Nephron (organoid): ENCODE data around the gene STAM.

ENCODE experiments used
- H3K27ac Mint-ChIP-seq, 3 experiments: 2 replicates each; pipeline ENCODE4 v1.8.0; 2020; ENCODE audit warnings: mixed read lengths in 3 of 3, mild to moderate bottlenecking in 2 of 3, moderate library complexity in 1 of 3
- H3K27me3 Mint-ChIP-seq: 2 replicates; pipeline ENCODE4 v1.8.0; 2021; ENCODE audit warnings: low read depth, mild to moderate bottlenecking, moderate library complexity, mixed read lengths
- H3K36me3 Mint-ChIP-seq: 2 replicates; pipeline ENCODE4 v1.8.0; 2020; ENCODE audit warnings: low read depth, mixed read lengths
- H3K4me1 Mint-ChIP-seq: 2 replicates; pipeline ENCODE4 v1.8.0; 2020; ENCODE audit warnings: mixed read lengths
- H3K4me3 Mint-ChIP-seq, 3 experiments: 2 replicates each; pipeline ENCODE4 v1.8.0; 2020; ENCODE audit warnings: mild to moderate bottlenecking in 3 of 3, mixed read lengths in 3 of 3, moderate library complexity in 2 of 3
- H3K9me3 Mint-ChIP-seq: 2 replicates; pipeline ENCODE4 v1.8.0; 2020; ENCODE audit warnings: mixed read lengths
- TF ChIP-seq, protein P1 (sequence below), 3 experiments: fragments of 200-600 bp; sonication (generic); IDR thresholded peaks; one replicate each; pipeline ENCODE4 v1.5.0; 2021; ENCODE audit warnings: antibody characterized with exemption in 3 of 3; ENCODE audit not compliant: unreplicated experiment in 3 of 3

Gene STAM

DNA sequence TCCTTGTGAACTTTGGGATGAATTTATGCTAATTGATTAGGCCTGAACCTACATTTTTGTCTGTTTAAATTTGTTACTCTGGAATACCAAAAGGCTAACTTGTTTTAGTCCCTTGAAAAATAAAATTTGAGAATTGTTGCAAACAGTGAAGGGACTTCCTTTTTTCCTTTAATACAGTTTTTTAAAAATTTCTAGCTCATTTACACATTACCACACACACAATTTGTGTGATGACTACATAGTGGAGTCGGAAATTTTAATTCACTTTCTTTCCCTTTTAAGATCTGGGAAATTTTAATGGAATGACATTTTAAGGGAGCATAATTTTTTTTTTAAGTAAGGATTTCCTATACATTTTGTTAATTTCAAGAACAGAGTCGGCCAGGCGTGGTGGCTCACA lies 99.5 kb downstream of the STAM start:
- H3K27ac Mint-ChIP-seq, result no peak overlapping the region
- no peaks in the 10 kb centered on the region for H3K9me3 Mint-ChIP-seq
- TF ChIP-seq, protein P1, sequence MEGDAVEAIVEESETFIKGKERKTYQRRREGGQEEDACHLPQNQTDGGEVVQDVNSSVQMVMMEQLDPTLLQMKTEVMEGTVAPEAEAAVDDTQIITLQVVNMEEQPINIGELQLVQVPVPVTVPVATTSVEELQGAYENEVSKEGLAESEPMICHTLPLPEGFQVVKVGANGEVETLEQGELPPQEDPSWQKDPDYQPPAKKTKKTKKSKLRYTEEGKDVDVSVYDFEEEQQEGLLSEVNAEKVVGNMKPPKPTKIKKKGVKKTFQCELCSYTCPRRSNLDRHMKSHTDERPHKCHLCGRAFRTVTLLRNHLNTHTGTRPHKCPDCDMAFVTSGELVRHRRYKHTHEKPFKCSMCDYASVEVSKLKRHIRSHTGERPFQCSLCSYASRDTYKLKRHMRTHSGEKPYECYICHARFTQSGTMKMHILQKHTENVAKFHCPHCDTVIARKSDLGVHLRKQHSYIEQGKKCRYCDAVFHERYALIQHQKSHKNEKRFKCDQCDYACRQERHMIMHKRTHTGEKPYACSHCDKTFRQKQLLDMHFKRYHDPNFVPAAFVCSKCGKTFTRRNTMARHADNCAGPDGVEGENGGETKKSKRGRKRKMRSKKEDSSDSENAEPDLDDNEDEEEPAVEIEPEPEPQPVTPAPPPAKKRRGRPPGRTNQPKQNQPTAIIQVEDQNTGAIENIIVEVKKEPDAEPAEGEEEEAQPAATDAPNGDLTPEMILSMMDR (IDR thresholded peaks at IDR 0.05; ENCODE audit: unreplicated experiment in 3 of 3), result no peak
- H3K4me1 Mint-ChIP-seq, result peaks cover 6% of the 10 kb centered on the region
- H3K27me3 Mint-ChIP-seq, result no peaks in the 10 kb centered on the region
- H3K36me3 Mint-ChIP-seq, result no peaks in the 10 kb centered on the region
- no peak overlapping the region for H3K4me3 Mint-ChIP-seq

DNA sequence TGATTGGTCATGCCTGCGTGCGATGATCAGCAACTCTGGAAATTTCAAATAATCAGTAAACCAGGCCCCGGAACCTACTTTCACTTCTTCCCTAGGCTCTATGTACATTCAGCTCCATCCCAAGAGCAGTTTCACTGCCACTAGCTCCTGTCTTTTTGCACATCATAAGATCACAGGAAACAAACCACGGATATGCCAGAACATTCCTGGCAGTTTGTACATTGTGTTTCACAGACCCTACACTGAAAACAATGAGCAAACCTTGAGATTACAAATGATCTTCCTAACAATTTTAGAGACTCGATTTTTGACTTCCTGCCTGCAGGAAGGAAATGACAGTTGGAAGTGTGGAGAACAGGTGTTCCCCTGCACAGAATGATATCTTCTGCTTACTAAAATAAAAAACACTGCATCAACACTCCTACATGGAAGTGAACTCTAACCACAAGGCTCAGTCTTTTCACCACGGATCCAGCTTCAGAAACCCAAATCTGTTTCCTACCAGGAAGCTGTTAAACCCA lies 100.5 kb downstream of the STAM start:
- Mint-ChIP-seq H3K9me3 (no peaks in the 10 kb centered on the region), H3K27me3 (no peaks in the 10 kb centered on the region), H3K4me1 (peaks cover 6% of the 10 kb centered on the region), H3K4me3 (no peak overlapping the region), H3K36me3 (no peaks in the 10 kb centered on the region), H3K27ac (no peak overlapping the region)
- TF ChIP-seq, protein P1 (IDR thresholded peaks at IDR 0.05; ENCODE audit: unreplicated experiment in 3 of 3), result no peak

DNA sequence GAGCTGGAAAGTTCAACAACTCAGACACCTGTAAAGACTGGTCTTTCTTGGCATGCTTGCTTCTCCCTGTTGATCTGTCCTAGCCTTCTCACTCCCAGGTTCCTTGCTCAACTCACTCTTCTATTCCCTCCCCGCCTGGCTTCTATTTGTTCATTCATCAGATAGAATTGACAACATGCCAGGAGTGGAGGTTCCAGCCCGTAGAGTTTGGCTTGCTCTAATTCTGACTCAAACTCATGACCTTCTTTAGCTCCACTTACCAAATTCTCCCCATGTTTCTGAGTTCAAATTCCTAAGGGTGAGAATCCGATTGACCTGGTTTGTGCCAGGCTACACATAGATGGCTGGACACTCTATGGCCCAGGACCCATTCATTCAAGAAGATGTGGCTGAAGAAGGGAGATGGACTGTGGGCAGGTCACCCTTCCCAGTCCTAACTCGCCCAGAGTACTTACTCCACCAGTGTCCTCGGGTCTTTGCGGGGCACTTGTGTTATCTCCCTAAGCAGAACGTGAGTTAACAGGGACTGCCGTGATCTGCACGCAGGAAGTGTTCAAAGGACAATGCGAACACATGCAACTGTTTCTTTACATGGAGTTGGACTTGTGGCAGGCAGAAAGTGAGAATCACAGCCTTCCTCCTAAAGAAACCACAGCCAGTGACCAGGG lies 104.1 kb downstream of the STAM start:
- no peaks in the 10 kb centered on the region for H3K27me3 Mint-ChIP-seq
- no peak overlapping the region for H3K27ac Mint-ChIP-seq
- peaks cover 6% of the 10 kb centered on the region for H3K4me1 Mint-ChIP-seq
- H3K36me3 Mint-ChIP-seq, result no peaks in the 10 kb centered on the region
- TF ChIP-seq, protein P1 (IDR thresholded peaks at IDR 0.05; ENCODE audit: unreplicated experiment in 3 of 3), result no peak
- H3K9me3 Mint-ChIP-seq, result no peaks in the 10 kb centered on the region
- no peak overlapping the region for H3K4me3 Mint-ChIP-seq

DNA sequence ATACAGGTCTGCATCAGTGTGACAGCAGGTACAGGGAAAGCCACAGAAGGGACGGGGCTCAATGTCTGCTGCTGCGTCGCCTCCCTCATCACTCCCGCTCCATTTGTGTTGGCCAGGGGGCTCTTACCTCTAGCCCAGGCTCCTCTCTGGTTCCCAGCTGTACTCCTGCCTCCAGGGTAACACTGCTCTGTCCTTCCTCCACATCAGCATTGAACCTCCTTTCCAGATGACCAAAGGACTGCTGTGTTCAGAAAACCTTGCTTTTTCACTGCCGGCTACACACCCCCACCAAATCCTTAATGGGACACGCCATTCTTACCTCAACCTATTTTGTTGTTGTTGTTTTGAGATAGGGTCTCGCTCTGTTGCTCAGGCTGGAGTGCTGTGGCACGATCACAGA lies 105.9 kb downstream of the STAM start:
- H3K4me1 Mint-ChIP-seq, result no peaks in the 10 kb centered on the region
- H3K27ac Mint-ChIP-seq, result no peak overlapping the region

DNA sequence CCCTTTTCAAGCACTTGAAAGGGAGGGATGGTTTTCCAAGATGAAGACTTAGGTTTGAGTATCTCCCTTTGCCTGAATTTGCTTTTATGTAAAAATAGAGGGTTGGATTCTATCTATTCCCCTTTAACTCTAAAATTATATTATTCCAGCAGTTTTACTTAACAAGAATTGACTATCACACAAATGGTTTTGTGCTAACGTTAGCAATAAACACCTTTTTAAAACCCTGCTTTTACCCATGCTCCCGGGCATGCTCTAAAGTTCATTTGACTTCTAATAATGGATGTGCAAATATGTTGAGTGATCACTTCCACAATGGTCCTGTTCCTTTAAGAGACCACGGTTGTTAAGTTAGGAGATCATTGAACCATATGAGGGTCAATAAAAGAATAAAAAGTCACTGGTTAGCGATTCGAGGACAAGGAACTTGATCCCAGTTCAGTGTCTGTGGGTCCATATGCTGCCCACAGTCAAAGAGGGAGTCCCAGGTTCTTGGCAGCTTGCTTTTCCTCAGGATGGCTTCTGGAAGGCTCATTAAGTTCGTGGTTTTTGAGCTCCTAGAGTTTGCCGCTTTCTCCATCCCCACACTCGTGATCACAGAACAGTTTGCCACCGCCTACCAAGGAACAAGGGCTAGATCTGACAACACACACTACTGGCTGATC lies 108.0 kb downstream of the STAM start, which contains the start of gene TMEM236:
Gene TMEM236, plus strand, starts transcription at position 421 of the 665 bp plus-strand sequence. Its CDS starts 95 bp downstream, at position 516.
- no peaks in the 10 kb centered on the region for H3K27me3 Mint-ChIP-seq
- no peaks in the 10 kb centered on the region for H3K36me3 Mint-ChIP-seq
- H3K4me3 Mint-ChIP-seq, result no peak within 1 kb of the TSS
- no peaks in the 10 kb centered on the region for H3K4me1 Mint-ChIP-seq
- TF ChIP-seq, protein P1 (IDR thresholded peaks at IDR 0.05; ENCODE audit: unreplicated experiment in 3 of 3), result no peak
- no peak within 1 kb of the TSS for H3K27ac Mint-ChIP-seq
- no peaks in the 10 kb centered on the region for H3K9me3 Mint-ChIP-seq

More for the DNA sequence above, 105.9 kb downstream of the STAM start:
- Mint-ChIP-seq H3K36me3 (no peaks in the 10 kb centered on the region), H3K9me3 (no peaks in the 10 kb centered on the region), H3K27me3 (no peaks in the 10 kb centered on the region), H3K4me3 (no peak overlapping the region)
- TF ChIP-seq, protein P1 (IDR thresholded peaks at IDR 0.05; ENCODE audit: unreplicated experiment in 3 of 3), result no peak
